Lower leg skin (tissue), 4 donors: ENCODE data around the gene GALK2. TPM values are rescaled to one million over a fixed set of nuclear protein-coding genes. Genes with fewer than 3 reads are reported as not detected.

Experiments used
- DNase-seq, 2 donors: peaks; one replicate each; pipeline ENCODE4 v3.0.0-alpha.2; 2019; ENCODE audit warnings: low spot score in 2 of 2
- H3K4me3 ChIP-seq: fragments of 200-600 bp; sonication (generic); 2 replicates; pipeline ENCODE4 v1.5.1; 2017; ENCODE audit warnings: mild to moderate bottlenecking, low read depth; ENCODE audit not compliant: poor library complexity, severe bottlenecking
- CTCF ChIP-seq, 3 donors: fragments of 450-650 bp; IDR thresholded peaks; one replicate each; pipeline ENCODE4 v1.5.1; 2016; ENCODE audit warnings: antibody characterized with exemption in 3 of 3, mild to moderate bottlenecking in 3 of 3, moderate library complexity in 2 of 3
- POLR2A ChIP-seq, 2 donors: fragments of 450-650 bp; IDR thresholded peaks; one replicate each; pipeline ENCODE4 v1.6.1; 2016 to 2017; ENCODE audit warnings: antibody characterized with exemption in 2 of 2, mild to moderate bottlenecking in 1 of 2, moderate library complexity in 1 of 2
- WGBS, 2 donors: methylation state at CpG; one replicate each; pipeline ENCODE4 v1.1.5; 2018; 5-methylcytosine and 5-hydroxymethylcytosine counted together
- intact Hi-C: fragments of 100-400 bp; cut with DNase I; formaldehyde crosslinking; loops from one replicate; pipeline ENCODE4 v1.15.0; 2023; ENCODE audit warnings: low total_unique reads
- microRNA-seq, 2 donors: library from miRNA; unstranded; fragments of <30 nt; microRNA quantifications; one replicate each; pipeline ENCODE4, GENCODE V29; 2016; ENCODE audit warnings: borderline replicate concordance in 2 of 2, borderline number of aligned reads in 1 of 2
- total RNA-seq, 4 donors: library from RNA; depleted of rRNA; stranded (reverse); fragments of >200 nt; gene quantifications; one replicate each; pipeline ENCODE4 v1.1.0, GENCODE V29; 2016

Gene GALK2
- total RNA-seq, 4 donors from 2014 or later: 20.7 to 35.4 (median 27.8) TPM

- no peak overlapping the region for H3K4me3 ChIP-seq
- no peak for DNase-seq
- TF ChIP-seq POLR2A (IDR thresholded peaks at IDR 0.05) (no peak), CTCF (IDR thresholded peaks at IDR 0.05) (no peak)
- intact Hi-C loops: no loop called here
- 41 to 71% methylated on average over 1 of the region's 1 CpG for WGBS, 2 donors
Observed at GRCh38 chr15:49372366-49372765, 202.3 kb downstream of the GALK2 start.

GRCh38 chr15:49379996-49380395 lies 209.9 kb downstream of the GALK2 start:
- WGBS, 2 donors: 86 to 90% methylated on average over 4 of the region's 4 CpGs
- DNase-seq: no peak

GRCh38 chr15:49380912-49381311 lies 210.9 kb downstream of the GALK2 start:
- TF ChIP-seq POLR2A (IDR thresholded peaks at IDR 0.05): no peak
- TF ChIP-seq CTCF (IDR thresholded peaks at IDR 0.05): no peak
- H3K4me3 ChIP-seq: no peak overlapping the region
- no peak for DNase-seq
- intact Hi-C loops: loop anchor here (5.0 kb wide), 1 partner anchor 1661 kb away; no protein-coding TSS in a partner anchor
- 71 to 80% methylated on average over 5 of the region's 5 CpGs for WGBS, 2 donors

More at GRCh38 chr15:49379996-49380395, 209.9 kb downstream of the GALK2 start:
- H3K4me3 ChIP-seq: no peak overlapping the region
- no peak for TF ChIP-seq CTCF (IDR thresholded peaks at IDR 0.05)
- no peak for TF ChIP-seq POLR2A (IDR thresholded peaks at IDR 0.05)
- intact Hi-C loops: loop anchor here (5.0 kb wide), 1 partner anchor 1662 kb away; no protein-coding TSS in a partner anchor

Small RNAs within 50 kb of the gene (microRNA-seq; reads per million reads assigned to microRNA genes)
- 0 reads per million in 2 donors for gene MIR4716

Other genes starting within 250 kb of the GALK2 start
- 1 to 10 TPM in 2 of 4 donors, under 1 TPM in 2; 0.63 to 4.7 (median 1.6) TPM for gene SHC4, start 206.3 kb upstream of the GALK2 start, total RNA-seq
- gene SECISBP2L, start 123.8 kb upstream of the GALK2 start, total RNA-seq: 10 to 100 TPM; 26.7 to 37.3 (median 30.7) TPM
- gene COPS2, start 14.6 kb upstream of the GALK2 start, total RNA-seq: 10 to 100 TPM; 48.8 to 76.1 (median 52.6) TPM